Heart left ventricle (tissue), 13 donors: ENCODE results near the gene RAB4A.

Experiments used
- POLR2A ChIP-seq, 2 donors: fragments of 450-650 bp; IDR thresholded peaks; one replicate each; pipeline ENCODE4 v1.6.1; 2017; ENCODE audit warnings: antibody characterized with exemption in 2 of 2, mild to moderate bottlenecking in 2 of 2, moderate library complexity in 2 of 2
- TF ChIP-seq, protein P1 (sequence below), 12 donors: fragments of 200-600 bp; sonication (generic) in 4 of 12; IDR thresholded peaks; one replicate each; pipeline versions ENCODE4 v1.5.0 to v1.8.0; 2018 to 2022; ENCODE audit warnings: antibody characterized with exemption in 12 of 12, mild to moderate bottlenecking in 5 of 12
- donor health status: ischemic (EF 13 %, LVEDD 7.1; RV severe dilation, severe dysfunction).
- donor health status: DM: no; HTN: yes; CAD: no.
- donor health status: DM: no; HTN: no; CAD: no.
- donor health status: ischemic (EF 25% LVEDD 6.9; RV normal size, moderate dysfunction).
- donor health status: ischemic (EF 25% LVEDD 5.7; RV mildly dilated, moderate dysfunction).
- donor health status: ischemic (EF 35%, LVEDD 5.7; RV mildly dilated, moderate dysfunction).
- donor health status: nonischemic (EF 11% LVEDD 7.7; RV severe dilation, severe dysfunction).
- donor health status: DM: yes; HTN: yes; CAD: no.
- donor health status: PGD.
- donor health status: ischemic (EF 29% LVEDD 5.4; RV normal size, mild dysfunction).
- donor health status: nonischemic (EF 23%, LVEDD 6.1; RV moderate dilation, normal function).

DNA sequence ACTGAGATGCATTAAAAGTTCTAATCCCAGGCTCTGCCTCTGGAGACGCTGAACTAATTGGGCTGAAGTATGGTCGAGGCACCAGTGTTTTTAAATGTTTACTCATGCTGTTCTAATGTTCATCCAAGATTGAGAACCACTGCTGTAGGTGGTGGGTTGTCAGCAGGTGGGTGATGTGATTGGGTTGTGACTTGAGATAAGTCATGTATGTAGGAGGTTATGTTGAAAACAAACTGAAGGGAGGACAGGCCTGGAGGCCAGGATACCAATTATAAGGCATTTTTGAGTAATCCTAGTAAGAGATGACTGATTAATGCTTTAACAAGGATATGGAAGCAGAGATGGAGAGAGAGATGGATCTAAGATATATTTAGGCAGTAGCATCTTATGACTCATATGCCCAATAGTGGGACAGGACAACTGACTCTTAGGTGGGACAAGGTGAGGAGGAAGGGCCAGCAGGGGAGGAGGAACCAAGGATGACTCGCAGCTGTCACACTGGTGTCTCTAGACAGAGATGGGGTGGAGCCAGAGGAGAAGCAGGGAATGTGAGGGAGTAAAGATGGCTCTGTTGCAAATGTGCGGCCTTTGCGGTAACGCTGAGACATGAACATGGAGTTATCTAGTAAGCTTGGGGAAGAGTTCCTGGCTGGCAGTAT lies 29.3 kb downstream of the RAB4A start:
- TF ChIP-seq, protein P1, sequence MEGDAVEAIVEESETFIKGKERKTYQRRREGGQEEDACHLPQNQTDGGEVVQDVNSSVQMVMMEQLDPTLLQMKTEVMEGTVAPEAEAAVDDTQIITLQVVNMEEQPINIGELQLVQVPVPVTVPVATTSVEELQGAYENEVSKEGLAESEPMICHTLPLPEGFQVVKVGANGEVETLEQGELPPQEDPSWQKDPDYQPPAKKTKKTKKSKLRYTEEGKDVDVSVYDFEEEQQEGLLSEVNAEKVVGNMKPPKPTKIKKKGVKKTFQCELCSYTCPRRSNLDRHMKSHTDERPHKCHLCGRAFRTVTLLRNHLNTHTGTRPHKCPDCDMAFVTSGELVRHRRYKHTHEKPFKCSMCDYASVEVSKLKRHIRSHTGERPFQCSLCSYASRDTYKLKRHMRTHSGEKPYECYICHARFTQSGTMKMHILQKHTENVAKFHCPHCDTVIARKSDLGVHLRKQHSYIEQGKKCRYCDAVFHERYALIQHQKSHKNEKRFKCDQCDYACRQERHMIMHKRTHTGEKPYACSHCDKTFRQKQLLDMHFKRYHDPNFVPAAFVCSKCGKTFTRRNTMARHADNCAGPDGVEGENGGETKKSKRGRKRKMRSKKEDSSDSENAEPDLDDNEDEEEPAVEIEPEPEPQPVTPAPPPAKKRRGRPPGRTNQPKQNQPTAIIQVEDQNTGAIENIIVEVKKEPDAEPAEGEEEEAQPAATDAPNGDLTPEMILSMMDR (IDR thresholded peaks at IDR 0.05): no peak
- no peak for TF ChIP-seq POLR2A (IDR thresholded peaks at IDR 0.05)
